Thyroid gland (tissue), 4 donors: ENCODE measurements around the gene ERP44. TPM values are rescaled to one million over a fixed set of nuclear protein-coding genes. Genes with fewer than 3 reads are reported as not detected.

Experiments
- DNase-seq, 2 donors: peaks; one replicate each; pipeline ENCODE4 v3.0.0-alpha.2; 2019
- H3K27ac ChIP-seq, 3 donors: fragments of 200-600 bp; sonication (generic); 1 replicate in 2 of 3; 2 replicates in 1 of 3; pipeline ENCODE4 v1.5.1; 2016 to 2019; ENCODE audit warnings: mild to moderate bottlenecking in 1 of 3, moderate library complexity in 1 of 3
- H3K27me3 ChIP-seq: fragments of 200-600 bp; sonication (generic); one replicate; pipeline ENCODE4 v1.5.1; 2019
- H3K36me3 ChIP-seq, 2 donors: fragments of 200-600 bp; sonication (generic); one replicate each; pipeline ENCODE4 v1.5.1; 2016 to 2019
- H3K4me1 ChIP-seq, 2 donors: fragments of 200-600 bp; sonication (generic); one replicate each; pipeline ENCODE4 v1.5.1; 2017 to 2019
- H3K4me3 ChIP-seq, 3 donors: fragments of 200-600 bp; sonication (generic); replicated peaks in 1 of 3; 1 replicate in 2 of 3; 2 replicates in 1 of 3; pipeline ENCODE4 v1.5.1; 2016; ENCODE audit warnings: mild to moderate bottlenecking in 1 of 3
- H3K9me3 ChIP-seq: fragments of 200-600 bp; sonication (generic); one replicate; pipeline ENCODE4 v1.5.1; 2017
- CTCF ChIP-seq, 6 experiments: fragments of 200-600 bp in 3 of 6; fragments of 450-650 bp in 3 of 6; sonication (generic) in 3 of 6; IDR thresholded peaks; one replicate each; pipeline ENCODE4 v1.5.1; 2016 to 2019; ENCODE audit warnings: antibody characterized with exemption in 6 of 6, mild to moderate bottlenecking in 2 of 6, inconsistent platforms in 1 of 6, moderate library complexity in 1 of 6
- POLR2A ChIP-seq, 2 donors: fragments of 450-650 bp; IDR thresholded peaks; one replicate each; pipeline ENCODE4 v1.6.1; 2017; ENCODE audit warnings: antibody characterized with exemption in 2 of 2, mild to moderate bottlenecking in 2 of 2, moderate library complexity in 1 of 2
- WGBS, 2 donors: methylation state at CpG; one replicate each; pipeline ENCODE4 v1.1.5; 2017; 5-methylcytosine and 5-hydroxymethylcytosine counted together
- intact Hi-C: fragments of 100-400 bp; cut with DNase I; formaldehyde crosslinking; loops from one replicate; pipeline ENCODE4 v1.15.1; 2023
- total RNA-seq, 4 donors: library from RNA; depleted of rRNA; stranded (reverse); fragments of >200 nt; gene quantifications; one replicate each; pipeline ENCODE4 v1.2.3, GENCODE V29; 2016

The ERP44 gene
- total RNA-seq, 4 donors from 2014 or later = 23.7 to 36.2 (median 29.0) TPM

- Histone ChIP-seq H3K4me3 (no peak overlapping the region), H3K36me3 (no peaks in the 10 kb centered on the region), H3K9me3 (no peaks in the 10 kb centered on the region), H3K27me3 (no peaks in the 10 kb centered on the region), H3K4me1 (peaks cover 0 to 11% of the 10 kb centered on the region in 2 donors), H3K27ac (no peak overlapping the region)
- intact Hi-C loops = no loop called here
- 94 to 96% methylated on average over 1 of the region's 1 CpG for WGBS, 2 donors
- DNase-seq = no peak
- TF ChIP-seq POLR2A (IDR thresholded peaks at IDR 0.05) (no peak), CTCF (IDR thresholded peaks at IDR 0.05) (no peak)
Measured at GRCh38 chr9:100092066-100092465, 6.7 kb downstream of the ERP44 start.

- Histone ChIP-seq H3K36me3 (no peaks in the 10 kb centered on the region), H3K27ac (no peak overlapping the region), H3K9me3 (no peaks in the 10 kb centered on the region), H3K27me3 (no peaks in the 10 kb centered on the region), H3K4me3 (no peak overlapping the region), H3K4me1 (peaks cover 0 to 11% of the 10 kb centered on the region in 2 donors)
- intact Hi-C loops = no loop called here
- TF ChIP-seq CTCF (IDR thresholded peaks at IDR 0.05) (no peak), POLR2A (IDR thresholded peaks at IDR 0.05) (no peak)
- no peak for DNase-seq
- WGBS, 2 donors = 80 to 89% methylated on average over 1 of the region's 1 CpG
Measured at GRCh38 chr9:100091650-100092049, 7.2 kb downstream of the ERP44 start.

GRCh38 chr9:100090880-100091279 is 7.9 kb downstream of the ERP44 start:
- no peak overlapping the region for H3K4me3 ChIP-seq
- WGBS, 2 donors = 98 to 99% methylated on average over 1 of the region's 1 CpG
- intact Hi-C loops = no loop called here
- TF ChIP-seq POLR2A (IDR thresholded peaks at IDR 0.05) = no peak
- TF ChIP-seq CTCF (IDR thresholded peaks at IDR 0.05) = no peak
- H3K27ac ChIP-seq = no peak overlapping the region
- no peaks in the 10 kb centered on the region for H3K36me3 ChIP-seq
- no peak for DNase-seq
- H3K9me3 ChIP-seq = no peaks in the 10 kb centered on the region
- H3K27me3 ChIP-seq = no peaks in the 10 kb centered on the region
- H3K4me1 ChIP-seq = peaks cover 0 to 11% of the 10 kb centered on the region in 2 donors

- Histone ChIP-seq H3K27me3 (no peaks in the 10 kb centered on the region), H3K27ac (no peak overlapping the region), H3K36me3 (no peaks in the 10 kb centered on the region), H3K9me3 (no peaks in the 10 kb centered on the region), H3K4me1 (peaks cover 0 to 16% of the 10 kb centered on the region in 2 donors), H3K4me3 (no peak overlapping the region)
- intact Hi-C loops = no loop called here
- TF ChIP-seq POLR2A (IDR thresholded peaks at IDR 0.05) (no peak), CTCF (IDR thresholded peaks at IDR 0.05) (no peak)
- 82 to 90% methylated on average over 4 of the region's 4 CpGs for WGBS, 2 donors
- no peak for DNase-seq
Measured at GRCh38 chr9:100088202-100088601, 10.6 kb downstream of the ERP44 start.

- no peak overlapping the region for H3K4me3 ChIP-seq
- H3K9me3 ChIP-seq = no peaks in the 10 kb centered on the region
- 66 to 77% methylated on average over 1 of the region's 1 CpG for WGBS, 2 donors
- no peak overlapping the region for H3K27ac ChIP-seq
- H3K36me3 ChIP-seq = no peaks in the 10 kb centered on the region
- no peak for TF ChIP-seq POLR2A (IDR thresholded peaks at IDR 0.05)
- TF ChIP-seq CTCF (IDR thresholded peaks at IDR 0.05) = no peak
- no peak for DNase-seq
- H3K27me3 ChIP-seq = no peaks in the 10 kb centered on the region
- H3K4me1 ChIP-seq = peaks cover 0 to 26% of the 10 kb centered on the region in 2 donors
- intact Hi-C loops = no loop called here
Measured at GRCh38 chr9:100087218-100087617, 11.6 kb downstream of the ERP44 start.
